H9 (cell line): ENCODE measurements around the gene XRCC2. TPM values are rescaled to one million over a fixed set of nuclear protein-coding genes. Genes with fewer than 3 reads are reported as not detected.

Experiments used
- DNase-seq: peaks from one replicate; pipeline ENCODE4 v3.0.0-alpha.2; 2017
- H2AFZ ChIP-seq: one replicate; pipeline ENCODE4 v1.6.1; 2013; ENCODE audit warnings: mild to moderate bottlenecking, low read length, control low read depth, moderate library complexity
- H2AK5ac ChIP-seq: 2 replicates; pipeline ENCODE4 v1.6.1; 2013; ENCODE audit warnings: low read length, control low read depth, mixed read lengths; ENCODE audit not compliant: insufficient read length
- H2BK120ac ChIP-seq: one replicate; pipeline ENCODE4 v1.6.1; 2013; ENCODE audit warnings: low read depth, mild to moderate bottlenecking, low read length, control low read depth, inconsistent platforms; ENCODE audit not compliant: poor library complexity, severe bottlenecking
- H2BK12ac ChIP-seq: 2 replicates; pipeline ENCODE4 v1.6.1; 2013; ENCODE audit warnings: low read length, control low read depth, mixed read lengths, low read depth; ENCODE audit not compliant: insufficient read length
- H2BK15ac ChIP-seq: 2 replicates; pipeline ENCODE4 v1.6.1; 2013; ENCODE audit warnings: low read depth, low read length, control low read depth
- H2BK20ac ChIP-seq: one replicate; pipeline ENCODE4 v1.6.1; 2013; ENCODE audit warnings: low read depth, mild to moderate bottlenecking, low read length, control low read depth, inconsistent platforms; ENCODE audit not compliant: poor library complexity, severe bottlenecking
- H2BK5ac ChIP-seq: 2 replicates; pipeline ENCODE4 v1.6.1; 2013; ENCODE audit warnings: low read length, control low read depth, mixed read lengths; ENCODE audit not compliant: insufficient read length
- H3K14ac ChIP-seq: 2 replicates; pipeline ENCODE4 v1.6.1; 2013; ENCODE audit warnings: low read length, control low read depth; ENCODE audit not compliant: insufficient read depth
- H3K18ac ChIP-seq: 2 replicates; pipeline ENCODE4 v1.6.1; 2013; ENCODE audit warnings: low read depth, mild to moderate bottlenecking, mixed read lengths, low read length, control low read depth; ENCODE audit not compliant: insufficient read length
- H3K23ac ChIP-seq: 2 replicates; pipeline ENCODE4 v1.6.1; 2013; ENCODE audit warnings: low read length, control low read depth, mixed read lengths, low read depth; ENCODE audit not compliant: insufficient read length
- H3K23me2 ChIP-seq: 2 replicates; pipeline ENCODE4 v1.6.1; 2013; ENCODE audit warnings: low read depth, mild to moderate bottlenecking, mixed read lengths, low read length, control low read depth; ENCODE audit not compliant: insufficient read length, poor library complexity, severe bottlenecking
- H3K27ac ChIP-seq: 2 replicates; pipeline ENCODE4 v1.5.1; 2013; ENCODE audit warnings: low read length, control low read depth, mixed read lengths, low read depth; ENCODE audit not compliant: insufficient read length
- H3K27me3 ChIP-seq: 2 replicates; pipeline ENCODE4 v1.6.1; 2013; ENCODE audit warnings: low read length, control low read depth, inconsistent platforms; ENCODE audit not compliant: insufficient read depth
- H3K4ac ChIP-seq: 2 replicates; pipeline ENCODE4 v1.6.1; 2013; ENCODE audit warnings: low read depth, mild to moderate bottlenecking, control low read depth, inconsistent platforms, low read length, moderate library complexity
- H3K4me1 ChIP-seq: 2 replicates; pipeline ENCODE4 v1.6.1; 2013; ENCODE audit warnings: low read length, control low read depth, inconsistent platforms; ENCODE audit not compliant: insufficient read depth
- H3K4me2 ChIP-seq: 2 replicates; pipeline ENCODE4 v1.6.1; 2013; ENCODE audit warnings: low read length, control low read depth, mixed read lengths; ENCODE audit not compliant: insufficient read length, insufficient read depth
- H3K56ac ChIP-seq: 2 replicates; pipeline ENCODE4 v1.6.1; 2013; ENCODE audit warnings: low read depth, mild to moderate bottlenecking, mixed read lengths, low read length, control low read depth; ENCODE audit not compliant: insufficient read length
- H3K79me1 ChIP-seq: 2 replicates; pipeline ENCODE4 v1.6.1; 2013; ENCODE audit warnings: low read depth, mild to moderate bottlenecking, moderate library complexity, low read length, control low read depth, inconsistent platforms; ENCODE audit not compliant: insufficient read depth, poor library complexity, severe bottlenecking
- H3K79me2 ChIP-seq: 2 replicates; pipeline ENCODE4 v1.6.1; 2013; ENCODE audit warnings: low read length, control low read depth, inconsistent platforms; ENCODE audit not compliant: insufficient read depth
- H3K9ac ChIP-seq: 2 replicates; pipeline ENCODE4 v1.6.1; 2013; ENCODE audit warnings: low read length, control low read depth, mixed read lengths; ENCODE audit not compliant: insufficient read length; ENCODE audit errors: extremely low read depth
- H3K9me3 ChIP-seq: one replicate; pipeline ENCODE4 v1.6.1; 2013; ENCODE audit warnings: low read depth, low read length, inconsistent platforms; ENCODE audit not compliant: control insufficient read depth
- H3T11ph ChIP-seq: one replicate; pipeline ENCODE4 v1.6.1; 2013; ENCODE audit warnings: mild to moderate bottlenecking, low read length, control low read depth, inconsistent platforms
- H4K20me1 ChIP-seq: one replicate; pipeline ENCODE4 v1.6.1; 2013; ENCODE audit not compliant: control insufficient read depth, insufficient read length, insufficient read depth
- H4K5ac ChIP-seq: 2 replicates; pipeline ENCODE4 v1.6.1; 2013; ENCODE audit warnings: low read depth, mild to moderate bottlenecking, mixed read lengths, low read length, control low read depth; ENCODE audit not compliant: insufficient read length
- H4K8ac ChIP-seq: replicated peaks from 2 replicates; pipeline ENCODE4 v1.6.1; 2013; ENCODE audit warnings: low read length, control low read depth, mixed read lengths, low read depth; ENCODE audit not compliant: insufficient read length
- H4K91ac ChIP-seq: 2 replicates; pipeline ENCODE4 v1.6.1; 2013; ENCODE audit warnings: low read depth, mild to moderate bottlenecking, moderate library complexity, mixed read lengths, low read length, control low read depth; ENCODE audit not compliant: insufficient read length
- H3K27ac Mint-ChIP-seq, 3 experiments: 2 replicates in 2 of 3; 3 replicates in 1 of 3; pipeline ENCODE4 v1.8.0; 2020 to 2021; ENCODE audit warnings: mixed read lengths in 3 of 3, mild to moderate bottlenecking in 1 of 3, moderate library complexity in 1 of 3
- H3K27me3 Mint-ChIP-seq: 2 replicates; pipeline ENCODE4 v1.8.0; 2021; ENCODE audit warnings: low read depth, mild to moderate bottlenecking, moderate library complexity, mixed read lengths
- H3K36me3 Mint-ChIP-seq, 3 experiments: 2 replicates in 2 of 3; 3 replicates in 1 of 3; pipeline ENCODE4 v1.8.0; 2020 to 2021; ENCODE audit warnings: low read depth in 3 of 3, mixed read lengths in 3 of 3; ENCODE audit not compliant: insufficient read depth in 1 of 3
- H3K4me1 Mint-ChIP-seq, 2 experiments: 2 replicates each; pipeline ENCODE4 v1.8.0; 2020; ENCODE audit warnings: mixed read lengths in 2 of 2
- H3K4me3 Mint-ChIP-seq, 2 experiments: 2 replicates in 1 of 2; 3 replicates in 1 of 2; pipeline ENCODE4 v1.8.0; 2020 to 2021; ENCODE audit warnings: mild to moderate bottlenecking in 2 of 2, mixed read lengths in 2 of 2, moderate library complexity in 1 of 2
- H3K9me3 Mint-ChIP-seq, 2 experiments: 2 replicates in 1 of 2; 3 replicates in 1 of 2; pipeline ENCODE4 v1.8.0; 2020; ENCODE audit warnings: mild to moderate bottlenecking in 2 of 2, mixed read lengths in 2 of 2, moderate library complexity in 1 of 2
- WGBS: extraction: QIAGEN DNeasy Blood & Tissue Kit; methylation state at CpG from one replicate; pipeline ENCODE4 v1.1.7; 2013; ENCODE audit warnings: missing lambda C conversion rate, low lambda C conversion rate, mixed read lengths; ENCODE audit not compliant: insufficient read length; ENCODE audit errors: extremely low coverage; 5-methylcytosine and 5-hydroxymethylcytosine counted together
- total RNA-seq: library from RNA; stranded (reverse); gene quantifications from 2 replicates; pipeline ENCODE4 v1.2.1, GENCODE V29; 2021
- TF ChIP-seq, protein P1 (sequence below): fragments of 200-600 bp; sonication (generic); conservative IDR thresholded peaks from 3 replicates; pipeline ENCODE4 v1.8.0; 2021; ENCODE audit warnings: antibody characterized with exemption, mild to moderate bottlenecking

Gene XRCC2
- total RNA-seq, 1 experiment from 2014 or later, result 22.8 TPM

DNA sequence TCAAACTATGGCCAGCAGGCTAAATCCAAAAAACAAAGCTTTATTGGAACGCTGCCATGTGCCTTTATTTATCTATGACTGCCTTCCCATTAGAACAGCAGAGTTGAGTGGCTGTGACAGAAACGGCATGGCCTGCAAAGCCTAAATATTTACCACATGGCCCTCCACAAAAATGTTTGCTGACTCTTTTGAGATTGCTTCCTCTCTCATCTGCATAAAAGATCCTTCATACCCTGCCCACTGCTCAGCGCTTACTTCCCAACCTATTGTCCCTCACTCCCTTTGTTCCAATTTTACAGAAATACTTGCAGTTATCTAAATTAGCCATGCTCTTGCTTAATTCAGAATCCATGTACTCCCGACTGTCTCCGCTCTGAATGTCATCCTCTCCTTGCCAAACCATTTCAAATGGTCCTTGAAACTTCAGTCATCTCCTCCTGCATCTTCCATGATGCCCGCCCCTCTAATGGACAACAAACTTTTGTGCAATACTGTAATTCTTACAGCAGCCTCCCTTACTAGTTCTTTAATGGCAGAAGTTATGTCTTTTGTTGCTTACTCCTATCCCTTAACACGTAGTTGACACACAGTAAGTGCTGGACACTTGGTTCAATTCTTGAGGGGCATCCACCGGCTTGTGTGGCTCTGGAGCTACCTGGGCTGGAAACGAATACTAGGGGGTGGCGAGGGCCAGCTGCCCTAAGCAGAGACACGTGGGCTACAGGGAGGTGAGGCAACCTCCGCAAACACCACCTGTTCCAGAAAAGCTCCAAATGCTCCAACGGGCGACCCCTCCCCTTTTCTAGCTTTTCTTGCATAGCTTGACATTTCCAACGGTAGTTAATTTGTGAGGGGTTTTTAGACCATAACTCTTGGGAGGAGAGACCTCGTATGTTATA, 832 bp downstream of the XRCC2 start:
- Histone ChIP-seq H4K20me1 (no peaks in the 10 kb centered on the region), H2BK5ac (no peak overlapping the region), H3K4me1 (peaks cover 2% of the 10 kb centered on the region; the same call in 1 of the 2 replicates), H3K27me3 (no peaks in the 10 kb centered on the region), H3T11ph (no peak overlapping the region), H3K79me1 (no peaks in the 10 kb centered on the region), H4K91ac (no peak overlapping the region), H2AFZ (no peak overlapping the region), H3K27ac (no peak overlapping the region), H3K56ac (no peak overlapping the region), H2BK120ac (no peak overlapping the region), H2BK15ac (no peak overlapping the region), H3K79me2 (peaks cover 31% of the 10 kb centered on the region; the same call in 1 of the 2 replicates), H3K4me2 (peak overlapping the region; percentile 85), H4K5ac (no peak overlapping the region), H3K9me3 (no peaks in the 10 kb centered on the region), H3K23me2 (peaks cover 7% of the 10 kb centered on the region), H3K9ac (peak overlapping the region; percentile 84), H3K4ac (no peak overlapping the region), H4K8ac (no peak overlapping the region), H2BK20ac (no peak overlapping the region), H2BK12ac (no peak overlapping the region), H3K14ac (peak overlapping the region; percentile 49; the same call in 1 of the 2 replicates), H3K23ac (no peak overlapping the region), H3K18ac (no peak overlapping the region), H2AK5ac (no peak overlapping the region)
- peaks cover 6% of the 10 kb centered on the region in 2 experiments for H3K4me1 Mint-ChIP-seq
- DNase-seq, result no peak
- peak overlapping the region; percentile 23 to 99 (median 31); a peak in 6 of 7 replicates for H3K27ac Mint-ChIP-seq
- H3K4me3 Mint-ChIP-seq, result peak overlapping the region; percentile 97 to 98
- peaks cover 11 to 17% (median 12%) of the 10 kb centered on the region in 3 experiments for H3K36me3 Mint-ChIP-seq
- peaks cover 3% of the 10 kb centered on the region; the same call in 1 of the 2 replicates for H3K27me3 Mint-ChIP-seq
- TF ChIP-seq, protein P1, sequence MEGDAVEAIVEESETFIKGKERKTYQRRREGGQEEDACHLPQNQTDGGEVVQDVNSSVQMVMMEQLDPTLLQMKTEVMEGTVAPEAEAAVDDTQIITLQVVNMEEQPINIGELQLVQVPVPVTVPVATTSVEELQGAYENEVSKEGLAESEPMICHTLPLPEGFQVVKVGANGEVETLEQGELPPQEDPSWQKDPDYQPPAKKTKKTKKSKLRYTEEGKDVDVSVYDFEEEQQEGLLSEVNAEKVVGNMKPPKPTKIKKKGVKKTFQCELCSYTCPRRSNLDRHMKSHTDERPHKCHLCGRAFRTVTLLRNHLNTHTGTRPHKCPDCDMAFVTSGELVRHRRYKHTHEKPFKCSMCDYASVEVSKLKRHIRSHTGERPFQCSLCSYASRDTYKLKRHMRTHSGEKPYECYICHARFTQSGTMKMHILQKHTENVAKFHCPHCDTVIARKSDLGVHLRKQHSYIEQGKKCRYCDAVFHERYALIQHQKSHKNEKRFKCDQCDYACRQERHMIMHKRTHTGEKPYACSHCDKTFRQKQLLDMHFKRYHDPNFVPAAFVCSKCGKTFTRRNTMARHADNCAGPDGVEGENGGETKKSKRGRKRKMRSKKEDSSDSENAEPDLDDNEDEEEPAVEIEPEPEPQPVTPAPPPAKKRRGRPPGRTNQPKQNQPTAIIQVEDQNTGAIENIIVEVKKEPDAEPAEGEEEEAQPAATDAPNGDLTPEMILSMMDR, result no peak
- H3K9me3 Mint-ChIP-seq, result no peaks in the 10 kb centered on the region; a peak in 2 of 5 replicates
- WGBS, result no CpG with 5 or more reads among the region's 16 CpGs
